GM21723 (cell line): ENCODE measurements around the gene SMAD6.

Source experiments
- ATAC-seq: cut with Tn5 transposase; IDR thresholded peaks from one replicate; pipeline ENCODE4 v1.9.1; 2021; ENCODE audit warnings: mild to moderate bottlenecking, moderate library complexity; ENCODE audit not compliant: unreplicated experiment

The SMAD6 gene

DNA sequence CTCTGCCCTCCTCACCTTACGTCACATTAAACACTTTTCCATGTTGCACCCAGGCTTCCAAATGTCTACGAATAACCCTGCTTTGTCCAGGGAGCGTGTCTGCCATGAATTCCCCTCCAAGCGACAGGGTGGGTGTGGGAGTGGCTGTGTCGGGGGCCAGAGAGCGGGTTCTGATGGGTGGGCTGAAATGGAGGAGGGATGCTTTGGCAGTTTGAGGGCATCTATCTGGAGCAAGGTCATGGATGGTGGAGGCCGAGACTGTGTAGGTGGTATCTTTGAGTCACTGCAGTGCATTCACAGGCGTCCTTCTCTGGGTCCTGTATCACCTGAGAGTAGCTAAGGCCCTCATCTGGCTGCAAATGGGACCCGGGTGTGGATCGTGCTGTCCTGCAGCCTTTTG, 36.6 kb downstream of the SMAD6 start:
- no peak for ATAC-seq

DNA sequence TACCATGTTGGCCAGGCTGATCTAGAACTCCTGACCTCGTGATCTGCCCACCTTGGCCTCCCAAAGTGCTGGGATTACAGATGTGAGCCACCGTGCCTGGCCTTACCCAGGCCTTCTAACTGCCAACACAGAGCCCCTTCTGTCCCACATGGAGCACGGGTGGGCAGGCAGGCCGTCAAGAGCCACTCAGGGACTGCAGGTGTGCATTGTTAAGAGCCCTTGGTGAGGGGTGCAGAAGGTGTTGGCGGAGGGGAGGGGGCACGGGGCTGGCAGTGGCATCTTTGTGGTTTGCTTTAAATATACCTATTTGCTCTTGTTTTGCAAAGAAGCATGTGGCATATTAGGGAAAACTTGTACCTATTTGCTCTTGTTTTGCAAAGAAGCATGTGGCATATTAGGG, 37.3 kb downstream of the SMAD6 start:
- no peak for ATAC-seq

DNA sequence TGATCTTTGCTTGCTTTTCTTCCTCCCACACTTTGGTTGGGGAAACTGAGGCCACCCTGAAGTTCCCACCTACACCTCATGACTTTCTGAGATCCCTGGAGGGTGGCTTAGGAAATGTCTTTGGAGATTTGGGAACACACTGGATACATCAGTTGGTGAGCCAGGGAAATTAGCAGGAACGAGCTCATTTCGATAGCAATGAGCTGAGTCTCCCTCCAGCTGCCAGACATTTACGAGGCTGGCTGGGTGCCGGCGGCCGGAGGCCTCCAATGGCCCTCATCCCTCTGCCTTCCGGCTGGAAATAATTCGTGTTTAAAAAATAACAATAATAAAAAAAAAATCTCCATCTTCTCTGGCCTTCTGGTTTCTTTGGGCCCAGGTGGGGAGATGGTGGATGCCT, 38.8 kb downstream of the SMAD6 start:
- no peak for ATAC-seq

DNA sequence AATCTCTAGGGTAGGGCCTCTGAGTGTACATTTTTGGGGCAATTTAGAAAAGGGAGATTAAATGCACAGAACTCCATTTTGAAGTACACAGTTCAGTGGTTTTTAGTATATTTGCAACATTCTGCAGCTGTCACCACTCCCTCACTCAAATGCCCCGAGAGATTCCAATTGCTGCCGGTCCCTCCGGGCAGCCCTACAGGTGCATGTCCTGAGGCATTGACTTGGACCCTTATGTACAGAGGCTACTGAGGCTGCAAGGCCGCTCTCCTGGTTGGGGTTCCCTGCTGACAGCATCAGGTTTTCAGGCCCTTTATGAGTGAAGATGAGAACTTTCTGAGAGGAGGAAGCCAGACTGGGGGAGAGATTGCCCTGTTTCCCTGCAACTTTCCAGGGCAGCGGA, 39.6 kb downstream of the SMAD6 start:
- no peak for ATAC-seq

DNA sequence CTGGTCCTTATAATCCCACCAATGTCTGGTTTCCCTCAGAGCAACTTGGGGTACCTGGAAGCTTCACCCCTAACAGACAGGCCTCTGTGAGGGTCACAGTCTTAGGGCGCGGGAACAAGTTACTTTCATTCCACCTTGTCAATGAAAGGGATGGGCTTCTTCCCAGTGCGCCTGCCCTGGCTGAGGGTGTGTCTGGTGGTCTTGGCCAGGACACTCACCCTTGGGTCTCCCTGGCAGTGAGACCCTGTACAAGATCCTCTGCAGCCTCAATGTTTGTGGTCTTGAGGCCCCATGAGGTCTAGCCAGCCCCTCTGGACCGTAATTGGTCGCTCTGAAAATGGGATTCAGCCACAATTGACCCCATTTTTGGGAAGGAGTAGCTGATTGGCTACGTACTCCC, 40.2 kb downstream of the SMAD6 start:
- ATAC-seq, result no peak

DNA sequence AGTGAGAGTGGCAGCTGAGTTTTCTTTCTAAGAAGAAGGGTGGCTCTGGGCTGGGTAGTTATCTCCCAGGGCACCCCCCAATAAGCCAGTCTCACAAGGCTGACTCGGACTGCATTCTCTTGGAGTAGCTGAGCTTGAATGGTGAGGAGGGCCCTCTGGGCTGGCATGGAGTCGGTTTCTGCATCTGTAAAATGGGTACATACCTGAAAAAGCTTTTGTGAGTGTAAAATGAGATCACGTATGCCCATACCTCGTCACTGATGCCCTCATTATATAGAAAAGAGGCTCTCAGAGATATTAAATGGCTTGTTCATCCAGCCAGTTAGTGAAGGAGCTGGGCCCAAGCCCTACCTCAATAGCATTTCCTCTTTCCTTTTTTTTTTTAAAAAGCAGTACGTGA, 41.2 kb downstream of the SMAD6 start:
- no peak for ATAC-seq

DNA sequence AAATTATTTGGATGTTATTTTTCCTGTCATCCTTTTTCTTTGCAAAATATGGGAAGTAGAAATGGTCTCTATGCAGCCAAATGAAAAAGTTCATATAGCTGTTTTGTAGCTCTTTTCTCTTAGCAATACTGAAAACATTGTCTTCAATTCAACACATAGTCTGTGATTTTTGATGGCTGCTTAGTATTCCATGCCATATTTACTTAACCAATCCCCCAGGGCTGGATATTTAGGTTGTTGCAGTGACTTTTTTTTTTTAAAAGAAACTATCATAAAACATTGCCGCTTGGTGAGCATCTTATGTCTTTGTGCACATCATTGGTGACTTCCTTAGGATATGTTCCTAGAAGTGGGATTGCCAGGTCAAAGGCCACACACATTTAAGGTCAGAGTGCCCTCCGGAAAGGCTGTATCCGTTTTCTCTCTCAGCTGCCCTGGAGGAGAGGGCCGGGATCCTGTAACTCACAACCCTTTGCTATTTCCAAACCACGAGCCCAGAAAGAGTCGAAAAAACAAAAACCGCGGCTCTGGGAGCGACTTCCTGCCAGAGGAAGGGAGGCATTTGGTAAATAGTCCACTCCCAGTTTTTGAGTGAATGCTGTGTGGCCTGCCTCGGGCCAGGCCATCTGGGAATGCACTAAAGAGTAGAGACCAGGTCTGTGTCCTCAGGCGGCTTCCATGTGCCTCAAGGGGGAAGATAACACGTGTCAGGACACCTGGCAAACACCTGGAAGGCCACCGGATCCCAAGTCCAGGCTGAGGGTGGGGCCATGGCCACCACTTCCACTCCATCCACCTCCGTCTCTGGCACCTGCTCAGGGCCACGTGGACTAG, 41.9 kb downstream of the SMAD6 start:
- no peak for ATAC-seq

DNA sequence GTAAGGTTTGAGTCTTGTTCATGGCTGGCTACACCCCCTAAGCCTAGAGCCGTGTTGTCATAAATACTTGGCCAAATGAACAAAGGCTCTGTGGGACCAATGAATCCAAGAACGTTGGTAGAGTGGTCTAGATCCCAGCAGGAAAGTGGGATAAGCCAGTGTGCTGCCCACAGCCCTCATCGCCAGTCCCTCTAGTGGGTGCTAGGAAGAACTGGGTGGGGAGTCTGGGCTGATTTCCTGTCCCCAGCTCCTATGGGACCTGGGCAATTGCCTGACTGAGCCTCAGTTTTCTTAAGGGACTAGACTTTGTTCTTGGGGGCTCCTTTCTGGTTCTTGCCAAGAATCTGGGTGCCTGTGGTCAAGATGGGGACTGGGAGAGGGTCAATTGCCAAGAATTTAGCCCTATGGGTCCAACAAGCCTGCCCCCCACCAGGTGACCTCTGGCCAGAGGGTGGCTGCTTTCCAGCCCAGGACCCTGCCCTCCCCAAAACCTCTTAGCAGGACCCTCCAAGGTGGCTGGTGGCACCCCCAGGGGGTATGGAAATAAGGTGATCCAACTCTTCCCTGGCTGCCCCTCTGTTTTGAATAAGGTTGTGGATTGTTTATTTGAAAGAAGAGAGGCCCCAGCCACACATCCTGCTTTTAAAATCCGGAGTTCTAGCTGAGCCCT, 42.7 kb downstream of the SMAD6 start:
- ATAC-seq, result no peak

DNA sequence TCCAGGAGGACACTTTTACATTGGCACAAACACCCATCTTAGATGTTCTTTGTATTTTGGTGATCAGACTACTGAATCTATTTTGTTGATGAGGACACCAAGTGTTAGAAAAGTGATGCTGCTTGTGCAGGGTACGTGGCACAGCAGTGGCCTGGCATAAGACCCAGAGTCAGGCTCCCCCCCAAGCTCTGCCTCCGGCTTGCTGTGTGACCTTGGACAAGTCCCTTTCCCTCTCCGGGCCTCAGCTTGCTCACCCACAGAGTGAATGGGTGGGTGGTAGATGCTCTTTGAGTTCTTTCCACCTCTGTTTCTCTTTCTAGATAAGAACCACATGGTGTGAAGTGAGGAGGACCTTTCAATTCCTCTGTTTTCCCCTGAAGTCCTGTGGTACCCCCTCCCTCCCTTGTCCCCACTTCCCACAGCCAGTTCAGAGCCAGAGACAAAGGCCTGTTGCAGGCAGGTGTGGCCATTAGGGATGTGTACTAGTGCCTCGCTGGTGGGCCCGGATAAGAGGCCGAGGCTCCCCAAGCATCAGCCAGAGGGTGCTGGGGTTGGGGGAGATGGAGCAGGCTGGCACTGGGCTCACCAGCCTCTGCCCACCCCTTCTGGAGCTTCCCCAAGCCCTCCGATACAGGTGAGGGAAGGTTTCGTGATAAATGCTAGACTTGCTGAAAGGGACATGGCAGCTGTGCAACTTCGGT, 43.6 kb downstream of the SMAD6 start:
- no peak for ATAC-seq

DNA sequence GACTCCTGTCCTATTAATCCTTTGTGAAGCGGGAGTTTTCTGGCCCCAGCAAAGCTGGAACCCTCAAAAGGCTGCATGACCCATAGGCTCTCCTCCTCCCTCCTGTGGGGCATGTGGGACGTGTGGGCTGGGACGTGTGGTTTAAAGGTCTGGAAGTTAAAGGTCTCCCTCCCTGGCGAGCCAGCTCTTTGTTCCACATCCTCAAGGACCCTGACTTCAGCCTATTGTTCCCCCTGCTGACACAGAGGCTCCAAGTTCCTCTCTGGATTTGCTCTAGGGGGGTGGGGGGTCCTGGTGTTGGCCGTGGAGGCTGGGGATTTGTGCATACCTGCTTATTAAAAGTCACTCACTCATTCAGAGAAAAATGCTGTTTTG, 44.2 kb downstream of the SMAD6 start:
- no peak for ATAC-seq

DNA sequence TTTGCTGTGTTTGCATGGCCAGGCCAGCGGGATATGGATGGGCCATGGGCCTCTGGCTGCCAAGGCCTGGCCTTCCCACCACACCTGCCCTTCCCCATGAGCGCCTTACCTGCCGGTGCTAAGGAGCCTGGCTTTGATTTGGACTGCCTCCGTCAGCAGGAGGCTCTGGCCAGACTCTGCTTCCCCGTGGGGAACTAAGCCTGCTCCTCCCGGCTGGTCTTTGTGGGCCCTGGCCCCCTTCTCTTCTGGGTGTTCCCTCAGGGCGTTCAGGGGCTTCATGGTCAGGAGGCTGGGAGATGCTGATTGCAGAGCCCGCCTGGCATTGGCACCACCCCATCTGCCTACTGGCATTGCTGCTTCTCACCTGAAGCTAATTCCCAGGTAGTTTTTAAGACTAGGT, 45.2 kb downstream of the SMAD6 start:
- ATAC-seq, result no peak

DNA sequence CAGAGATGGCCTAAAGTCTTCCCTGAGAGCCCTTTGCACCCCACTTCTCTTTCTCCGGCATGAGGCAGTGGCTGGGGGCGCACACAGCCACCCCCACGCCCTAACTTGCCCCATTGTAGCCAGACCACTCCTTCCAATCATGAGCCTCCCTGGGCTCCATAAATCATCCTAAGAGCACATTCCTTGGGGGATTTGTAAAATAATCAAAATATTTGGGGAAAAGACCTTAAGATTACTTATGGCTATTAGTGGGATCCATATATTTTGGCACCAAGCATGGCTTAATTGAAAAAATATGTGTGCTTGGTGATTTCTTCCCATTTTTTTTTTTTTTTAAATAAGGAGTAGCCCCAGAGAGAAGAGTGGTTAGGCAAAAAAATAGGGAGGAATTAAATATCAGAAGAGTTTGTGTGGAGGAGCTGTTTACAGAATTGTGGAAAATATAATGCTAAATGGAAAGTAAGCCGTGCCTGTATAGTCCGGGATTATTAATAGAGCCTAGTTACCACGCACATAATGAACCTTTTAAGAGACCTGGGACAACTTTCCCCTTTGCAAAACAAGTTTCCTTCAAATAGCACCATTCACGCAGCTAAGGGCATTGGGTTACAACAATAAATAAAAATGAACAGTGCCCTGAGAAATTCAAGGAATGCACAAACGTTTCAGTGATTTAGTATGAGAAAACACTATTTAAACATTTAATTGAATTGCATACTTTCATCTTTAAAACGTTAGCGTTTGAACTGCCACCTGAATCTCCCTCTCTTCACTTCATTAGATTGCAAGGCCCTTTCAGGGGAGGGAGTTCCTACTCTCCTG, 46.1 kb downstream of the SMAD6 start:
- no peak for ATAC-seq

DNA sequence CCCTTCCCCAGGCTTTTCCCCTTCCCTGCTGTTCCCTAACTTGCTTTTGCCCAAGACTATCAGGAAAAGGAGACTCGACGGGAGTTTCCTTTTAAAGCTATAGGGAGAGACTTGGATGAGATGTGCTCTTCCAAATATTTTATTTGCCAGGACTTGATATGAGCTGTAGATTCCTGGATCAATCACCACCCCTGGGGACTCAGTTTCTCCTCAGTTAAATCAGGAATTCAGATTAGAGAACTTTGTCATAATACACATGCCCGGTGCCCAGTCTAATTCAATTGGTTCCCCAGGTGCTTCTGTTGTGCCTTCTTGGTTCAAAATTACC, 46.6 kb downstream of the SMAD6 start:
- ATAC-seq, result no peak

DNA sequence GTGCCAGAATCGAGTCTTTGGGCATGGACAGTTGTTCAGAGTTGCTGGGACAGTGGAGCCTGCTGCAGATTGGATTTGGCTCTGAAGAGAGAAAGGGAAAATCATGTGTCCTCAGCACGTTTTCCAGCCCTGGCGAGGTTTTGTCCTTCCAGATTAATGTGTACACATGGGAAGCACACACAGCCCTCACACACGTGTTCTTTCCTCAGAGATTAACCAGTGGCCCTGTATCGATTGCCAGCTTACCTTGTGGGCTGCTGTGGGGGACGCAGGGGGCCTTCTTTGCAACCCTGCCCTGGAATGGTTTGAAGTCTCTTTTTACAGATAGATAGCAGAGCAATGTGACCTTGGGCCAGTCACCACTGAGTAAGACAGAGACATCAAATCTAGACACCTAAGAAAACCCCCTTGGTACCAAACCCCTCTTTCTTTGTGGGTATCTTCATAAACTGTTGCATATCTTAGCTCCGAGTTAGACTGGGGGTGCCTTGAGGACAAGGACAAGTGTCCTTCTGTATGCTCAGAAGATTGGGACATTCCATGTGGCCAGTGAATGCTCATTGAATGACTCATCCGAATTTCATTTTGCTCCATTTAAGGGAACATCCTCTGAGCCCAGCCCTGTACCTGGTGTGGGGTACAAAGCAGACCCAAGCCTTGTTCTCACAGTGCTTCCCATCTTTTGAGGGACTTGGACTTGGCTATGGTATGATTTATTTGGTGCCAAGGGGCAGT, 48.0 kb downstream of the SMAD6 start:
- no peak for ATAC-seq

DNA sequence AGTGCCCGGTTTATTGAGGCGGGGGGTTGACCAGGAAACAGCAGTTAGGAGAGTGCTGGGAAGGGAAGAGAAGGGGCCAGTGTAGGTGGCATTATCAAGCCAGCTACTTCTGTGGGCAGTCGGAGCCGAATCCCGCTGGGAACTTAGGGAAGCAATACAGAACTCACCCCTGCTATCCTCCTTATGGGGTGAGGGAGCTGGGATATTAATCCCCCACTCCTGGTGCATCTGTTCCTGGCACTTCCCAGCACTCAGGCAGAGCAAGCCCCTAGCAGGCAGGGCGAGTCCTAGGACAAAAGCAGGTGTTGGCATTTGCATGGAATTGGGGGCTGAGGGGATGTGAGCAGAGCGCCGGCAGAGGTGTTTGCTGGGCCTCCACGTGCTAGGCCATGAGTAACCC, 48.6 kb downstream of the SMAD6 start:
- ATAC-seq, result no peak

DNA sequence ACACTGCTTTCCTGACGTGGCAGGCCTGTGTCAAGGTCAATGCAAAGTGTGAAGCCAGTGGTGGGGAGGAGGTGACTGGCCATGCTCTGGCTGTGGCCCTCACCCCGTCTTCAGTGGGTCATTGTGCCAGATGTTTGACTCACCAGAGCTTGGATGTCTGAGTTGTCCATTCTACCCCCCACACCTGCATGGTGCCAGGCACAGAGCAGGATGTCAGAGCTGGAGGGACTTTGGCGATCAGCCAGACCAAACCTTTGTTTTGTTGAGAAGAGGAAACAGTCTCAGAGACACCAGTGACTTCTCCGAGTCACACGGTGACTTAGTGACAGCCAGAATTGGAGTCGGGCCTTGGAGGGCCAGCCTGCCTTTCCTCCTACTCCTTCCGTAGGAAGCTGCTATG, 49.5 kb downstream of the SMAD6 start:
- ATAC-seq, result no peak

DNA sequence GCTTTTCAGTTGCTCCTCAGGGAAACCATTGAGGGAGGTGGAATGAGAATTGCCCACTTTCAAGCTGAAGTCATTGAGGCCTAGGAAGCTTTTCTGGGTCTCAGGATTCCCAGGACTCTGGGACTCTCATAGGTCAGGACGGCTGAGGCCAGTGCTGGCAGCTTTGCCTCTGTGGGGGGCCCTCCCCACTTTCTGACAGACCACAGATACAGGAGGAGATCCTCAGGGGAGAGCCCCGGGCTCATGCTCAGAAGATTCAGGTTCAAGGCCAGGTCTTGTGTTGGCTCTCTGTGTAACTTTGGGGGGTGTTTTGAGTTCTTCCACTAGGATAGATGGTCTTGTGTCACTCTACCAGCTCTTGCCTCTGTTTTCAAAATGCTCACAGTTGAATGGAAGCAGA, 50.0 kb downstream of the SMAD6 start:
- no peak for ATAC-seq

DNA sequence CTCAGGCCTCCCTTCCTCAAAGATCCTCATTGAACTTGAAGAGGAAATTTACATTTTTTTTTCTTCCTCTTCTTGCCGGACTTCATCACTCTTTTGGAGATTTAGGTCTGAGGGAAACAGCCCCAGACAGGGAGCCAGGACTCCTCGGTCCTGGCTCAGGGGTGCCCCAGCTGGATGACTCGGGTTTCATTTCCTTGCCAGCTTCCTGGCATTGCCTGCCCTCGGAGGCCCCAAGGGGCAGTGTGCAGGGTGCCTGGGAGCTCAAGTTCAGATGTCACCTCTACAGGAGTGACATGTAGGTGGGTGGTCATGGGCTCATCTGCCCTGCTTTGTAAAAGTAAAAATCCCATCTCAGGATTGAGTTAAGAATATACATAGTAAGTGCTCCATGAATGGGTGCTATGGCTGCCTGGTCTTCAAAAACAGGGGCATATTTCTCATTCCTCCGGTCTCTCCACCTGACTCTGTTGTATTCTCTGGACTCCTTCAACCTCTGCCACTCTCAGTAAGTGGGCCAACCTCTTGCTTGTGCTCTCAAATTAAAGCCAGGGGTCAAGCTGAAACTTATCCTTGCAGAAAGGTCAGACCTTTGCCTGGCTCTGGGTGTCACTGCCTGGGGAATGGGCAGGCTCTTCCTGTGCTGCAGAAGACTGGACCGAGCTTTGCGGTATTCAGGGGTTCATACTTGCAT, 51.8 kb downstream of the SMAD6 start:
- no peak for ATAC-seq

DNA sequence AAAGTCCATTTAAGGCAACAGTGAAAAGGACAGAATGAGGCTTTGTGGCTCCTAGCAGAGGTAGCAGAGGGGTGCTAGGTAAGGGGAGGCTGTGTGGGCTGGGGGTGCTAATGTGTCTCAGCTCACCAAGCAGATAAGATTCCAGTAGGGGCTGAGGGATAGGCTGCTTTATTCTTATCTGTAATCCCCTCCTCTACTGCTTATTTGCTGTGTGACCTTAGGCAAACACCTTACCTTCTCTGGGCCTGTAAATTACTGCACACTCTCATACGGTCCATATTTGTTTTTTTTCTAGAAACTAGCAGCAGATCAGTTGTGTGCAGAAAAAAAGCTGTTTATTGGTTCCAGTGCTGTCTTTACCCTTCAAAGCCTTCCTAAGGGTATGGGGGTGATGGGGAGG, 52.8 kb downstream of the SMAD6 start:
- no peak for ATAC-seq
